Uterus (tissue), 4 donors: ENCODE measurements around the gene LBH. TPM values are rescaled to one million over a fixed set of nuclear protein-coding genes. Genes with fewer than 3 reads are reported as not detected.

Experiments
- DNase-seq, 2 donors: peaks; one replicate each; pipeline ENCODE4 v3.0.0-alpha.2; 2019 to 2020
- H3K27ac ChIP-seq, 2 donors: fragments of 200-600 bp; sonication (generic); 1 replicate in 1 of 2; 2 replicates in 1 of 2; pipeline ENCODE4 v1.5.1; 2016 to 2018
- H3K27me3 ChIP-seq, 2 donors: fragments of 200-600 bp; sonication (generic); one replicate each; pipeline ENCODE4 v1.5.1; 2018 to 2019; ENCODE audit warnings: control low read depth in 1 of 2
- H3K36me3 ChIP-seq, 2 donors: fragments of 200-600 bp; sonication (generic); one replicate each; pipeline ENCODE4 v1.5.1; 2019; ENCODE audit warnings: control low read depth in 1 of 2
- H3K4me1 ChIP-seq, 2 donors: fragments of 200-600 bp; sonication (generic); one replicate each; pipeline ENCODE4 v1.5.1; 2018 to 2019; ENCODE audit warnings: control low read depth in 1 of 2
- H3K4me3 ChIP-seq, 2 donors: fragments of 200-600 bp; sonication (generic); 1 replicate in 1 of 2; 2 replicates in 1 of 2; pipeline ENCODE4 v1.5.1; 2018 to 2019; ENCODE audit warnings: mild to moderate bottlenecking in 1 of 2
- H3K9me3 ChIP-seq, 2 donors: fragments of 200-600 bp; sonication (generic); one replicate each; pipeline ENCODE4 v1.5.1; 2019; ENCODE audit warnings: control low read depth in 1 of 2
- CTCF ChIP-seq, 4 experiments: fragments of 200-600 bp in 2 of 4; fragments of 450-650 bp in 2 of 4; sonication (generic) in 2 of 4; IDR thresholded peaks; one replicate each; pipeline ENCODE4 v1.5.1; 2016 to 2019; ENCODE audit warnings: antibody characterized with exemption in 4 of 4, mild to moderate bottlenecking in 2 of 4, moderate library complexity in 1 of 4
- POLR2A ChIP-seq, 2 donors: fragments of 450-650 bp; IDR thresholded peaks; one replicate each; pipeline ENCODE4 v1.6.1; 2016; ENCODE audit warnings: antibody characterized with exemption in 2 of 2, mild to moderate bottlenecking in 1 of 2, moderate library complexity in 1 of 2
- intact Hi-C: fragments of 100-400 bp; cut with DNase I; formaldehyde crosslinking; loops from one replicate; pipeline ENCODE4 v1.15.1; 2023; ENCODE audit warnings: low total_unique reads
- total RNA-seq, 4 donors: library from RNA; depleted of rRNA in 3 of 4; stranded (reverse); fragments of >200 nt in 3 of 4; gene quantifications; one replicate each; pipeline versions ENCODE4 v1.1.0 to v1.2.4, GENCODE V29; 2014 to 2023
- donor health status: DM: yes; HTN: yes; CAD: no.

The LBH gene
- total RNA-seq, 4 donors from 2014 or later, result 30.7 to 94.3 (median 64.5) TPM

DNA sequence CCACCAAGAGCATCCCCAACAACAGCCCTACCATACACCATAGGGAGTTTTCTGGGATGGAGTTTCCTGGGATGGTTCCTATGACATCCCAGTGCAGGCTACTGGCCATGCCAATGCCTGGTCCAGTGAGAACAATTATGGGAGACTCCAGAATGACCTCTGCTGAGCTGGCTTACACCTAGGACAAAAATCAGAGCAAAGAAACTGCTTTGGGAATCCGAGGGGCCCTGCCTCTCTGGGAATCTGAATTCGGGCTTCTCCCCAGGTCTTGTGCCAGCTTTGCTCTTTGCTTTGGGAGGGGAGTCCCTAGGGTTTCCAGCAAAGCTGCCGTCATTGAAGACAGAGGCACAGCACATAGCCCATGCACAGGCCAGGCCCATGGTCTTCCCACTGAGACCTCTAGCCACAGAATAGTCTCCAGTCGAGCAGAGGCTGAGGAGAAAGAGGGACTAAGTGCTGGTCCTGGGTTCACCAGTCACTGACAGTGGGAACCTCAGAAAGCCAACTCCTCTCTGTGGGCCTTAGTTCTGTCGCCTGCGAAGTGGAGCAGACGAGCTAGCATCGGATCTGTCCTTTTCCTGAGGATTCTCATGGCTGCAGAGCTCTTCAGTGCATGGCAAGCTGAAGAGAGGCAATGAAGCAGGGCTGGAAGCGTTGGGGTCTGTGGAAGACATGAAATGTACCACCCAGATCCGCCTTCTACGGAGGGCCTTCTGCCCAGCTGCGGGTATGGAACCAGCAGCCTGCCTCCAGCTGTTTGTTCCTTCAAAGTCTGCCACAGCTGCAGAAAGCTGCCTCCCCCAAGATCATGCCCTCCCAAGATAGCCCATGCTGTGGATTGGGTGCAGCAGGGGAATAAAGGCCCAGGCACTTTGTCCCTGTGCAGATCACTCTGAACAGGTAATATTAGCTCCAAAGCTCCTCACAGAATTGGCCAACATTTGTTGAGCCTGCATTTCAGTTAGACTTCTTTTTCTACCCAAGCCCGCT lies 11.2 kb upstream of the LBH start:
- intact Hi-C loops, result no loop called here
- Histone ChIP-seq H3K27ac (no peak overlapping the region), H3K9me3 (no peaks in the 10 kb centered on the region), H3K36me3 (no peaks in the 10 kb centered on the region), H3K27me3 (no peaks in the 10 kb centered on the region), H3K4me3 (no peak overlapping the region), H3K4me1 (no peaks in the 10 kb centered on the region)
- no peak for DNase-seq
- TF ChIP-seq POLR2A (IDR thresholded peaks at IDR 0.05), result no peak
- no peak for TF ChIP-seq CTCF (IDR thresholded peaks at IDR 0.05)

- Histone ChIP-seq H3K27me3 (no peaks in the 10 kb centered on the region), H3K27ac (no peak overlapping the region), H3K36me3 (no peaks in the 10 kb centered on the region), H3K4me3 (no peak overlapping the region), H3K9me3 (no peaks in the 10 kb centered on the region), H3K4me1 (no peaks in the 10 kb centered on the region)
- DNase-seq, result no peak
- TF ChIP-seq POLR2A (IDR thresholded peaks at IDR 0.05) (no peak), CTCF (IDR thresholded peaks at IDR 0.05) (no peak)
- intact Hi-C loops, result no loop called here
Observed at GRCh38 chr2:30221531-30221930, 9.8 kb upstream of the LBH start.

- no peaks in the 10 kb centered on the region for H3K27me3 ChIP-seq
- no peaks in the 10 kb centered on the region for H3K4me1 ChIP-seq
- H3K4me3 ChIP-seq, result no peak overlapping the region
- H3K36me3 ChIP-seq, result no peaks in the 10 kb centered on the region
- no peak for TF ChIP-seq POLR2A (IDR thresholded peaks at IDR 0.05)
- TF ChIP-seq CTCF (IDR thresholded peaks at IDR 0.05), result no peak
- DNase-seq, result no peak
- no peaks in the 10 kb centered on the region for H3K9me3 ChIP-seq
- H3K27ac ChIP-seq, result no peak overlapping the region
- intact Hi-C loops, result no loop called here
Observed at GRCh38 chr2:30222031-30222430, 9.3 kb upstream of the LBH start.

DNA sequence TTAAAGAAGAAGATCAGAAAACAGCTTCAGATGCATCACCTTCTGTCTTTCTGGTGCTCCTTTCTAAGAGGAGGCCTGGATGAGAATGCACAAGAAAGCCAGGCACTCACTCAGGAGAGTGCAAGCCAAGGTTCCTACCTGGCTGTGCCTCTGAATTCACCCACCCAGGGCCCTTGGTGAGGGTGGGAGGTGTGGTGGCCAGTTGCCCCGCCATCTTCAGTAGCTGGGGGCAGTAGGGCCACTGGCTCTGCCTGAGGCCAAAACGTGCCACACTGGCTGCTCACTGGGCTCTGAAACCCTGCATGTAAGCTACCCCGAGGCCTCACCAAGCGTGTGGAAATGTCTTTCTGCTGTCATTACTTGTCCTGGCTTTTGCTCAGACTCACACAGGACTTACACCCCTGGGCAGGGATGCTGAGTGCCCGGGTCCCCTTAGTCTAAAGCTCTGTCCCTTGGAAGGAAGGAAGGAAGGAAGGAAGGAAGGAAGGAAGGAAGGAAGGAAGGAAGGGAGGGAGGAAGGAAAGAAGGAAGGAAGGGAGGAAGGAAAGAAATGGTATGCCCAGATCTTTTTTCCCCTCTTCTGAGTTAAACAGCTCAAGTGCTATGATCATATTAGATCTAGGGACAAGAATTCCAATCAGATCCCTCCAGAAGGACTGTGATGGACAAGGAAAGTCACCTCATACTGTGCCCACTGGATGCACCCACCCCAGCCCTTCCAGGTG lies 8.5 kb upstream of the LBH start:
- intact Hi-C loops, result no loop called here
- no peak for DNase-seq
- TF ChIP-seq POLR2A (IDR thresholded peaks at IDR 0.05), result no peak
- no peak for TF ChIP-seq CTCF (IDR thresholded peaks at IDR 0.05)
- Histone ChIP-seq H3K4me1 (no peaks in the 10 kb centered on the region), H3K4me3 (no peak overlapping the region), H3K36me3 (no peaks in the 10 kb centered on the region), H3K27ac (no peak overlapping the region), H3K9me3 (no peaks in the 10 kb centered on the region), H3K27me3 (no peaks in the 10 kb centered on the region)

DNA sequence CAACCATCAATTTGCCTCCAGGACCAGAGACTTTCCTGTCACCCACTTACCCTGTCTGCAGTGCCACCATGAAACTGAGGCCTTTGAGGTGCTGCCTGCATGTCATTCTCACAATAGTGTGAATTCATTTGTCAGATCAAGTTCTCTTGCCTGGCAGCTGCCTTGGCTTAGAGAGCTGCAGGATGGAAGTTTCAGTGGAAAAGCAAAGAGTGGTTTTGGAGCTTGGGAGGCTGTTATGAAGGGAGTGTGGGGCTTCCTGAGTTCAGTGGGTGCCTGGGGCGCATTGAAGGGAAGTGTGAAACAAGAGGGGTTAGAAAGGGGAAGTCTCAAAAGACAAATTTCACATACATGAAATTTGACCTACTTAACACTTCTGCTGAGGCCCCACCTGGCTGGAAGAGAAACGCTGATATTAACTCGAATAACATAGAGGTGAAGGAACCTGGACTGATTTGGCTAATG lies 7.9 kb upstream of the LBH start:
- DNase-seq, result no peak
- Histone ChIP-seq H3K4me1 (no peaks in the 10 kb centered on the region), H3K36me3 (no peaks in the 10 kb centered on the region), H3K27ac (peak overlapping the region; percentile 88 to 91), H3K4me3 (no peak overlapping the region), H3K27me3 (no peaks in the 10 kb centered on the region), H3K9me3 (no peaks in the 10 kb centered on the region)
- TF ChIP-seq POLR2A (IDR thresholded peaks at IDR 0.05) (no peak), CTCF (IDR thresholded peaks at IDR 0.05) (no peak)
- intact Hi-C loops, result no loop called here
